Fibroblast of peridontal ligament (primary cell): Measurements from ENCODE around the gene FXYD1.

Experiments used
- DNase-seq: peaks from one replicate; pipeline ENCODE4 v3.0.0-alpha.2; 2010; ENCODE audit errors: extremely low read depth

FXYD1 gene

GRCh38 chr19:35107545-35107944 lies 31.1 kb upstream of the FXYD1 start:
- DNase-seq, result peak; percentile 26

GRCh38 chr19:35108730-35109129 lies 29.9 kb upstream of the FXYD1 start:
- DNase-seq, result no peak

- DNase-seq, result no peak
Measured at GRCh38 chr19:35109395-35110112, 29.1 kb upstream of the FXYD1 start.

- DNase-seq, result no peak
Measured at GRCh38 chr19:35110974-35111373, 27.6 kb upstream of the FXYD1 start.

- no peak for DNase-seq
Measured at GRCh38 chr19:35112995-35113688, 25.5 kb upstream of the FXYD1 start.

GRCh38 chr19:35114353-35115176 lies 24.1 kb upstream of the FXYD1 start:
- DNase-seq, result peak; percentile 59

- no peak for DNase-seq
Measured at GRCh38 chr19:35115177-35115951, 23.3 kb upstream of the FXYD1 start, which contains the start of gene FXYD3. Gene FXYD3, plus strand, starts transcription at chr19:35115823. Its CDS starts 3,554 bp downstream, at chr19:35119377.

GRCh38 chr19:35116072-35116801 lies 22.4 kb upstream of the FXYD1 start:
- DNase-seq, result no peak

GRCh38 chr19:35117116-35117515 lies 21.5 kb upstream of the FXYD1 start:
- no peak for DNase-seq

- no peak for DNase-seq
Measured at GRCh38 chr19:35117799-35118198, 20.8 kb upstream of the FXYD1 start.

GRCh38 chr19:35118268-35119020 lies 20.2 kb upstream of the FXYD1 start:
- no peak for DNase-seq

GRCh38 chr19:35119091-35119490 lies 19.5 kb upstream of the FXYD1 start:
- no peak for DNase-seq

GRCh38 chr19:35119578-35120155 lies 19.0 kb upstream of the FXYD1 start:
- DNase-seq, result no peak

GRCh38 chr19:35120492-35120891 lies 18.1 kb upstream of the FXYD1 start:
- DNase-seq, result peak; percentile 91

- peak; percentile 18 for DNase-seq
Measured at GRCh38 chr19:35120898-35121297, 17.7 kb upstream of the FXYD1 start.

GRCh38 chr19:35122687-35123551 lies 15.7 kb upstream of the FXYD1 start:
- no peak for DNase-seq

GRCh38 chr19:35123573-35123972 lies 15.1 kb upstream of the FXYD1 start:
- DNase-seq, result peak; percentile 61

GRCh38 chr19:35124098-35125060 lies 14.2 kb upstream of the FXYD1 start:
- peak; percentile 92 for DNase-seq
